Kidney tubule cell (primary cell): Measurements from ENCODE around the gene TYW1B.
A peak's percentile ranks its signal among the peaks of the same experiment; 100 is the strongest.
"Not testable (repeated sequence)": the region's sequence is repeated elsewhere in the genome, so short reads cannot be mapped to it uniquely, and the experiment has no call there.

Experiments used
- DNase-seq: peaks from one replicate; pipeline ENCODE4 v3.0.0-alpha.2; 2018; ENCODE audit warnings: low spot score

TYW1B gene

GRCh38 chr7:72696643-72697042 is 131.4 kb downstream of the TYW1B start:
- not testable (repeated sequence) for DNase-seq

DNA sequence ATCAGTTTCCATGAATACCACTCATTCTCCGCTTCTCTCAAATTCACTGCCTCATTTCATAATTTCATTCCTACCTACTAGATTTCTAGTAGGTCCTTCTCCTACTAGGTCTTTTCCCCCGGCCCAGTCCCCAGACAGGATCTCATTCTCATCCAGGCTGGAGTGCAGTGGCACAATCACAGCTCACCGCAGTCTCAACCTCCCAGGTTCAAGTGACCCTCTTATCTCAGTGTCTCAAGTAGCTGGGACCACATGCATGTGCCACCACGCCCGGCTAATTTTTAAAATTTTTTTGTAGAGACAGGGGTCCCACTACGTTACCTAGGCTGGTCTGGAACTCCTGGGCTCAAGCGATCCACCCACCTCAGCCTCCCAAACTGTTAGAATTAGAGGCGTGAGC is 132.5 kb downstream of the TYW1B start:
- not testable (repeated sequence) for DNase-seq

GRCh38 chr7:72691442-72691841 is 136.6 kb downstream of the TYW1B start:
- DNase-seq, result not testable (repeated sequence)

- DNase-seq, result not testable (repeated sequence)
Measured at GRCh38 chr7:72690177-72690576, 137.8 kb downstream of the TYW1B start.

DNA sequence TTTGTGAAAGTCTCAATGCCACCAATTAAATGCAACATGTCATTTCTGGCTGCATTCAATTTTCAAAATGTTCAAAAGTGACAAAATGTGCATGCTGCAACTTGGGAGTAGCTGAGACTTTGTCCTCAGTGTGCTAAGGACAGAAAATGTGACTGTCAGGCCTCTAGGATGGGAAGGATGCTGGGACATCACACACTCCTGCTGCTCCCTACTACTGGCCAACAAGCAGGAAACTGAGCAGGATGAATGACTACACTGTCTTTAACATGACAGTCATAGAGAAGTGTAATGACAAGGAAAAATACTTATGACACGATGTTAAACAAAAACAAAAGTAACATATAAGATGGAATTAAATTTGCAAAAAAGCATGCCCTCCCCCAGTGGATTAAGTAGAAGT is 138.7 kb downstream of the TYW1B start:
- not testable (repeated sequence) for DNase-seq

DNA sequence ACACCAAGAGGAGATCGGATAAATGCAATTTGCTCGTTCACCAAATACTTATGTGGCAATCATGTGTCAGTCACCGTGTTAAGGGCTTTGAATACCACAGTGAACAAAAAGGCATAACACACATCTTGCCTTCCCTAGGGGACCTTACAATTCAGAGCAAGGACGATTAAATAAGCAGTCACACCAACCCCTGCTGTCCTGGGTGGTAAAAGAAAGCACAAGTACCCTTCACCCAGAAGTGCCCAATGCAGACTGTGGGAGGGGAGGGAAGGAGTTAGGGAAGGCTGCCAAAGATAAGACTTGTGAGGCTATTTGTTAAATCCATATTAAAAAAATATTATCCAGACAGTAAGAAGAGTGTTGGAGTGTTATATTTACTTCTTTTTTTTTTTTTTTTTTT is 146.8 kb downstream of the TYW1B start:
- not testable (repeated sequence) for DNase-seq

GRCh38 chr7:72676880-72677279 is 151.1 kb downstream of the TYW1B start:
- DNase-seq, result not testable (repeated sequence)

DNA sequence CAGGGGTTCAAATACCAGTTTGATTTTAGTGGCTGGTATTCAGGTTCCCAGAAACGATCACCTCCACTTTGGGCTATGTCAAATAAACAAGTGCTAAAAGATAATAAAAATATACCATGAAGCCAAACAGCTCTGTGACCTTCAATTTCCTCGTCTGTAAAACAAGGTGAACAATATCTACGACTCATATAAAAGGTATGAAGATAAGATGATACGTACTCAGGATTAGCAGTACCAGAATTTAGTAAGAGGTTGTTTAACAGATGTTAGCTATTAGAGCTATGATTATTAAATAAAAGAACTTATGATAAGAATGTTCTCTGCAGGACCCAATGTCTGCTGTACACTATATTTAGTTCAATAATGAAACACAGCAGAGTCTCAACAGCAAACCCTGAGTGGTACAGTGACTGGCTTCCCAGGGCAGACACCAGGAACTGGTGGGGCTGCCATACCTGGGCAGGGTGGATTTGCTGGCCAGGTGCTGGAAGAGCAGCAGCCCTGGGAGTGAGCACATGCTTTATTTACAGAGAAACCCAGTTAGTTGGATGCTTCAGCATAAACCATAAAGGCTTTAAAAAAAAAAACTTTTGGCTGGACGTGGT is 151.8 kb downstream of the TYW1B start:
- DNase-seq, result peak; percentile 20

DNA sequence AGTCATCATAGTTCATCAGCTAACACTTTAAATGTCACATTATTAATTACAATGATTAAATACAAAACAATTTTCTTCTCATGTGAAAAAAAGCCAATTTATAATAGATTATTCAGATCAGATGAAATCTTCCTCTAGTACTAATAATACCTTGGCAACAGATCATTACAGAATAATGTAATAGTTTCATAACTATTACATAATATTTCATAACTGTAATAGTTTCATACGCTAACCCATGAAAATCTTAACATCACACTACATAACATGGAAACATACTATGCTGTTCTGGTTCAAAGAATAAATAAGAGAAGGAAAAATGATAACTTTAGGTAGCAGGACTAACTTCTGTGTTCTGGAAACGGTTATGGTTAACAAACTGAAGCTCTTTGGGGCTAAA is 152.3 kb downstream of the TYW1B start:
- not testable (repeated sequence) for DNase-seq

DNA sequence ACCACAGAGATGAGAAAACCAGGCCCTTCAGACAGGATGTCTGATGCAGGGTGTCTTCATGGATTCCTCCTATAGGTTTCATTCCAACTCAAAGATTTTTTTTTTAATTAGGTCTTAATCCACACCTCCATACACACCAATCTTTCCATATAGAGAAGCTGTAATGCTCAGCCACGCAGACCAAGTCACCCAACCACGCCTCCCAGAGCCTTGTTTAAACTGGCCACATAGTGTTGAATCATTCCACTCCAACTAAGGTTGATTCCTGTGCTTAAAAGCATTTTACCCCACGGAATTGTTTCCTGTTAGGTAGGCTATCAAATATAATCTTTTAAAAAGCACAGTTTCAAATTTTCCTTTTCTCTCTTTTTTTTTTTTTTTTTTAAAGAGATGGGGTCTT is 153.6 kb downstream of the TYW1B start:
- DNase-seq, result peak; percentile 22

- DNase-seq, result not testable (repeated sequence)
Measured at GRCh38 chr7:72670850-72671249, 157.2 kb downstream of the TYW1B start.

DNA sequence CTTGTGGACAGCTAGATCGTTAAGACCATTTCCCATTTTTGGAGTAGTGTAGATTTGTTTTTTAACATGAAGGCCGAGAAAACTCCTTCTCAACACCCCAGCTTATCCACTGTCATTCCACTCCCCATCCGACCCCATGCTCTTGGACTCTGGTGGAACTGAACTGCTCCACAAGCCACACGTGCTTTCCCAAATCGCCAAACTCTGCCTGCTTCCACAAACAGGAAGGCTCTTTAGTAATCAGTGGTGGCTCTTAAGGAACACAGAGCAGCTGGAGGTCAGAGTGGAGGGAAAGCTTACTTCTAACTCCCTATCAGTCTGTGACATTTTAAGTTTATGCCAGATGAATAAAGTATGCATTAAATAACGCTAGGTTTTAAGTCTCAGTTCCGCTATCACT is 159.6 kb downstream of the TYW1B start:
- not testable (repeated sequence) for DNase-seq

- not testable (repeated sequence) for DNase-seq
Measured at GRCh38 chr7:72667049-72667448, 161.0 kb downstream of the TYW1B start.

- peak; percentile 50 for DNase-seq
Measured at GRCh38 chr7:72648574-72648973, 179.4 kb downstream of the TYW1B start.

DNA sequence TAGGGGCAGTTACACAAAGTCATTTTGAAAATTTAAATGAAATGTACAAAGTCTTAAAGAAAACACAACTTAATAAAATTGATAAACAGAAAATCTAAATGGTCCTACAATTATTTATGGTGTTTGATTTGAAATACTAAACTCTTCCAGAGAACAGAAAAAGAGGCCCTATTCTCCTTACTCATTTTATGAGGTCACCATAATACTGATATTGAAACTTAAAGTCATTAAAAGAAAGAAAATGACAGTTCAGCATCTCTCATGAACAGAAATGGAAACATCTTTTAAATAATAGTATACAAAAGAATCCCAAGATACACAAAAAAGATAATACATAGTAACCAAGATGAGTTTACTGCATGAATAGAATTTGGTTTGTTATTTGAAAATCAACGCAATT is 184.3 kb downstream of the TYW1B start:
- DNase-seq, result not testable (repeated sequence)

DNA sequence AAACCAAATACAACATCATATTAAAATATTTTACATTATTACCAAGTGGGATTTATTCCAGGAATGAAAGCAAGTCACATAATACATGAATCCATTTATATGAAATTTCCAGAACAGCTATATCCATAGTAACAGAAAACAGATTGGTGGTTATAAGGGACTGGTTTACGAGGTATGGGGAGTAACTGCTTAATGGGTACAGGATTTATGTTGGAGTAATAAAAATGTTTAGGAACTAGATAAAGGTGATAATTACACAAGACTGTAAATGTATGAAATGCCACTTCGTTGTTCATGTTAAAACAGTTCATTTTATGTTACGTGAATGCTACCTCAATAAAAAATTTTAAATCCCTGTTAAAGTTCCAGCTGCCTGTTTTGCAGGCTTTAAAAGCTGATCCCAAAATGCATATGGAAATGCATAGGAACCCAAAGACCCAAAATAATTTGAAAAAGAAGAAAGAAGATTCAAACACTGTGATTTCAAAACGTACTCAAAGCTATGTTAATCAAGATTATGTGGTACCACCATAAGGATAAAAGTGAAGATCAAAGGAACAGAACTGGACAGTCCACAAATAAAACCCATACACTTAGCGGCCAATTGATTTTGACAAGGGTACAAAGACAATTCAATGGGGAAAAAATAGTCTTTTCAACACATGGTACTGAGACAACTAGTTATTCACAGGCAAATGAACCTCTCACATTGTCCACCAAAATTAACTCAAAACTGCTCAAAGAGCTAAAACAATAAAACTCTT is 186.3 kb downstream of the TYW1B start:
- not testable (repeated sequence) for DNase-seq

- not testable (repeated sequence) for DNase-seq
Measured at GRCh38 chr7:72640740-72641139, 187.3 kb downstream of the TYW1B start.

DNA sequence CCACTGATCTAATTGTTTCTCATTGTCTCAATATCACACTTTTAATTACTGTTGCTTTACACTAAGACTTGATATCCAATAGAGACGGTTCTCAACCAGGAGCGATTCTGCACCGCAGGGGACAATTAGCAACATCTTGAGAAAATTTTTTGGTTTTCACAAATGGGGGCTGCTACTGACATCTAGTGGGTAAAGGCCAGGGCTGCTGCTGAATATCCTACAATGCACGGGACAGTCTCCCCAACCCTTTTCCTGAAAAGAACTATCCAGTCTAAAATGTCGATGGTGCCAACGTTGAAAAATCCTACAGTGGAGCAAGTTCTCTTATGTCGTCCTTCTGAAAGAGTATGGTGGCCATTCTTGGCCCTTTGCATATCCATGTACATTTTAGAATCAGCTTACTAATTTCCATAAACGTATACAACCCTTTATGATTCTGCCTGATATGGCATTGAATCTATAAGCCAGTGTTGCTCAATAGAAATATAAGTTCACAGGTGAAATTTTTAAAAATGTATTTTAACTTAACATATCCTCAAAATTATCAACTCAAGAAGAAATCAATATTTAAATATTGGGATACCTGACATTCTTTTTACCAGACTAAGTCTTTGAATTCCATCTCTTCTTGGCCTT is 192.6 kb downstream of the TYW1B start:
- not testable (repeated sequence) for DNase-seq

- DNase-seq, result not testable (repeated sequence)
Measured at GRCh38 chr7:72632765-72633292, 195.2 kb downstream of the TYW1B start.

- DNase-seq, result not testable (repeated sequence)
Measured at GRCh38 chr7:72628375-72628774, 199.6 kb downstream of the TYW1B start.

GRCh38 chr7:72626428-72627011 is 201.5 kb downstream of the TYW1B start:
- DNase-seq, result not testable (repeated sequence)

GRCh38 chr7:72625721-72626423 is 202.1 kb downstream of the TYW1B start:
- not testable (repeated sequence) for DNase-seq
